GM19395 (cell line): ENCODE results near the gene PLXNA3.

Experiments
- ATAC-seq: cut with Tn5 transposase; IDR thresholded peaks from one replicate; pipeline ENCODE4 v1.9.1; 2021; ENCODE audit warnings: mild to moderate bottlenecking, moderate library complexity; ENCODE audit not compliant: unreplicated experiment

Gene PLXNA3

DNA sequence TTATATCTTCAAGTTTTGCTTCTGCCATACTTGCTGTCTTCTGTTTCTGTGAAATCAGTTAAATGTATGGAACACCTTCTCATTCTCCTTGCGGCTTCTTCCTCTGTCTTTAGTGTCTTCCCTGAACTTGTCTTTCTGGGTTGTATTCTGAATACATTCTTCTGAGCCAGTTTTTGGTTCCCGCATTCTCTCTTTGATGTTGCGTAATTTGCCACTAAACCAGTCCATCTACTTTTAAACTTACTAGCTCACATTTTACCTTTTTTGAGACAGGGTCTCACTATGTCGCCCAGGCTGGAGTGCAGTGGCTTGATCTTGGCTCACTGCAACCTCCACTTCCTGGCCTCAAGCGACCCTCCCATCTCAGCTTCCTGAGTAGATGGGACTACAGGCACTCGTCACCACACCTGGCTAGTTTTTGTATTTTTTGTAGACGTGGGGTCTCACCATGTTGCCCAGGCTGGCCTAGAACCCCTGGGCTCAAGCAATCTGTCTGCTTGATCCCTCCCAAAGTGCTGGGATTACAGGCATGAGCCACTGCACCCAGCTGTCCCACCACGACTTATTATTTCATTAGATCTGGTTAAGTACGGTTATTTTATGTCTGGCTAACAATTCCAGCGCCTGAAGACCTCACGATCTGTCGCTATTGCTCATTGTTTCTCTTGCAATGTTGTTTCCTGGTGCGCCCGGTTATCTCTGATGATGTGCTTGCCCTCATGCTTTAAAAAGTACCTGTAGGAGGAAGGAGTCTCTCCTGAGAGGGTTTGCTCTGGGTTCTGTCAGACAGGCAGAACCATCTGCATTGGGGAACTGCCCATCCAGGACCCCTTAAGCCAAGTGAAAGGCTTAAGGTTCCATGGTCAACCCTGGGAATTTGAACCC, 67.8 kb downstream of the PLXNA3 start:
- no peak for ATAC-seq

DNA sequence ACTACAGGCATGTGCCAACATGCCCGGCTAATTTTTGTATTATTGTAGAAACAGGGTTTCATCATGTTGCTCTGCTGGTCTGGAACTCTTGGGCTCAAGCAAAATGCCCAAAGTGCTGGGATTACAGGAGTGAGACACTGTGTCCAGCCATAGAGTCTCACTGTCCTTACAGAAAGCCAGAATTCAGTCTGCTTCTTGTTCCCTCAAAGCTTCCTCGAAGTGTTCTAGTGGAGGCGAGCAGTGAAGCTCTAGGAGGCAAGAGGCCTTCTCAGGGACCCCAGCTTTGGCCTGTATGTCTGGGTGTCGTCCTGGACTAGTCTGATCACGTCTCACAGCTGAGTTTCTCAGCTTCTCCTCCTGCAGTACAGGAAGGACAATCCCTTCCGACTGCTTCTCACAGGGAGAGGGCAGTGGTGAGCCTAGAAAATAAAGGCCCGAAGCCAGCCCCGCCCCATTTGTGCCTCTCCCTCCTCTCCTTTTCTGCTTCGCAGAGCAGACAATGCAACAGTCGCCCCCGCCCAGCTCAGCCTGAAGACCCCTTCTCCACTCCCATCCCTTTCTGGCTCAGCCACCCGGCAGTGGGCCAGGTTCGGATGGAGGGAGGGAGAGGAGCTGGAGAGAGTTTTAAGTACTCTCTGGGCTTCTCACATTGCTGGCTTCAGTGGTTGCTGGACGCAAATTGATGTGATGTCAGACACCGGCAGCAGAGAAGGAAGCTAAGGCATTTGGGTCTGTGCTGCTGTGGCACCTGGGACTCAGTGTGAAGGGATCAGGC, 69.0 kb downstream of the PLXNA3 start:
- ATAC-seq, result no peak
